ENCODE results near the gene IGF1R. TPM values are rescaled to one million over a fixed set of nuclear protein-coding genes. Genes with fewer than 3 reads are reported as not detected.

Gene IGF1R
- total RNA-seq, 1 experiment from 2014 or later = 16.3 TPM

GRCh38 chr15:98779463-98780071, 131.2 kb downstream of the IGF1R start:
- no peak for TF ChIP-seq EGR1 (IDR thresholded peaks at IDR 0.05; ENCODE audit: low read depth)
- TF ChIP-seq SP1 (IDR thresholded peaks at IDR 0.05; ENCODE audit: low read depth) = no peak
- TF ChIP-seq CTCF (IDR thresholded peaks at IDR 0.05 in 2 of 3, conservative IDR thresholded peaks at IDR 0.05 in 1 of 3; ENCODE audit: borderline replicate concordance in 1 of 3, insufficient read depth in 1 of 3, low read depth in 2 of 3, low read length in 2 of 3) = peak; percentile 72 to 99 (median 93); a peak in 5 of 6 replicates
- TF ChIP-seq POLR2A (IDR thresholded peaks at IDR 0.05; ENCODE audit: borderline replicate concordance, extremely low read depth, insufficient read depth, insufficient read length) = no peak
- TF ChIP-seq YY1 (IDR thresholded peaks at IDR 0.05; ENCODE audit: extremely low read depth, insufficient replicate concordance, low read depth, low read length) = no peak
- 0 out of 2 replicates have a peak, but pooled peaks have one; percentile 24 for TF ChIP-seq CBX3 (IDR thresholded peaks at IDR 0.05; ENCODE audit: low read depth)
- no peak for TF ChIP-seq REST (IDR thresholded peaks at IDR 0.05; ENCODE audit: low read depth)
- no peak for TF ChIP-seq SIN3A (IDR thresholded peaks at IDR 0.05; ENCODE audit: low read depth)
- TF ChIP-seq EZH2phosphoT487 (IDR thresholded peaks at IDR 0.05; ENCODE audit: borderline replicate concordance) = no peak
- no peak for TF ChIP-seq CEBPB (IDR thresholded peaks at IDR 0.05; ENCODE audit: low read depth)
- TF ChIP-seq RAD21 (IDR thresholded peaks at IDR 0.05; ENCODE audit: low read depth) = peak; percentile 85
- Histone ChIP-seq H3K27ac (ENCODE audit: low read depth, low read length) (no peak overlapping the region), H3K4me1 (ENCODE audit: control insufficient read depth in 1 of 2, insufficient read depth in 2 of 2, low read length in 2 of 2) (peaks cover 4 to 7% of the 10 kb centered on the region in 2 experiments; a peak in 2 of 4 replicates), H2AFZ (ENCODE audit: low read depth, low read length, poor library complexity, severe bottlenecking) (no peak overlapping the region), H4K20me1 (ENCODE audit: insufficient read depth) (no peaks in the 10 kb centered on the region), H3K9me3 (ENCODE audit: control insufficient read depth in 1 of 2, insufficient read depth in 1 of 2, low read depth in 1 of 2, low read length in 2 of 2) (no peaks in the 10 kb centered on the region), H3K27me3 (ENCODE audit: insufficient read depth, low read length) (no peaks in the 10 kb centered on the region), H3K36me3 (ENCODE audit: control insufficient read depth in 1 of 2, insufficient read depth in 2 of 2, low read length in 2 of 2) (no peaks in the 10 kb centered on the region), H3K79me2 (ENCODE audit: insufficient read depth, low read length) (no peaks in the 10 kb centered on the region), H3K9me2 (ENCODE audit: insufficient read depth) (no peaks in the 10 kb centered on the region), H3K9ac (ENCODE audit: low read length) (no peak overlapping the region), H3K4me3 (replicated peaks in 1 of 2; ENCODE audit: low read depth in 1 of 2, low read length in 2 of 2) (peak overlapping the region; percentile 6 to 26; a peak in 2 of 4 replicates), H3K4me2 (ENCODE audit: low read length) (peak overlapping the region; percentile 69)
- CTCF ChIA-PET = interaction anchor here (1.0 to 1.8 kb wide), 4 partner anchors 10 to 48 kb away, joined by 3 to 4 read pairs (median 4); no protein-coding TSS in a partner anchor
- BruUV-seq (replicated peaks) = no TSS peak
- peak; percentile 99 for ATAC-seq
- POLR2A ChIA-PET = interaction anchor here (1.1 kb wide), 1 partner anchor 14 kb away, joined by 3 read pairs; no protein-coding TSS in a partner anchor
- intact Hi-C loops (cut with micrococcal nuclease) = loop anchor here (2.0 to 10.0 kb wide), 4 partner anchors 101 to 435 kb away; no protein-coding TSS in a partner anchor
- RAD21 ChIA-PET (ENCODE audit: low non-redundant PET in 1 of 2, low total read pairs in 2 of 2, uncharacterized antibody in 2 of 2, unreplicated experiment in 2 of 2) = interaction anchor here in 1 of 2 experiments (0.7 to 0.8 kb wide), 2 partner anchors 72 to 75 kb away, joined by 3 to 5 read pairs; no protein-coding TSS in a partner anchor
- DNase-seq (ENCODE audit: low read depth, low spot score) = peak; percentile 49
